IPS-11a (cell line): Measurements from ENCODE around the gene NUP205.
"Not testable (repeated sequence)": the region's sequence is repeated elsewhere in the genome, so short reads cannot be mapped to it uniquely, and the experiment has no call there.

ENCODE experiments used
- H3K4me3 ChIP-seq: one replicate; pipeline ENCODE4 v1.5.1; 2013; ENCODE audit warnings: low read depth, low read length, control low read depth

NUP205 gene

DNA sequence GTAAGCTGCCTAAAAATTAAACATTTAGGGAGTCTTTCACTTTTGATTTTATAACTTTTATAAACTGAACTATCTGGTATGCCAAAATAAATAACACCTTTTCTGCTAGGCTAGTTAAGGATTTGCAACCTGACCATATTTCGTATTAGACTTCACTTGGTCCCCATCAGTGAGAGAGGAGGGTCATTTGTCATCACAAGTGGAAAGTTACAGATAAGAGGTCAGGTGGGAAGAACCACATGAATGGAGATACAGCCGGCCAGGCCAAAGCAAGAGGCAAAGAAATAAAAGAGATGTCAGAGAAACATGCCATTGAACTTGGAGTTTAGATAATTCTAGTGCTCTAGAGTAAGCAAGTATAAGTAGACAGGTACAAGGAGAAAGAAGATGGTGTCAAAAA lies 60.1 kb downstream of the NUP205 start:
- no peak overlapping the region for H3K4me3 ChIP-seq

DNA sequence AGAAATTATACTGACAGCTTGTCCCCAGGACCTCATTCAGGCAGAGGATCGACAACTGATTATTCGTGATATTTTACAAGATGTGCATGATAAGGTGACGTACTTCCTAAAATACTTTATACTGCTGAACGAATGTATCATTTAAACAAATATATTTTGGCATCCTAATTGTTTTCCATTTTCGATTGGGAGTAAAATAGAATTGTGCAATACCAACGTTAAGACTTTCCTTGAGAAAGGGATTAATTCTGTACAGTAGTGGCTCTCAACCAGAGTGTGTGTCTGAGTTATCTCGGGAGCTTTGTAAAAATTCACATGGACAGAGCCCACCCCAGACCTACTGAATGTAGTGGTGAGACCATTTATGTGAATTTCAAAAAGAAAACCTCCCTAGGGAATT lies 60.8 kb downstream of the NUP205 start:
- H3K4me3 ChIP-seq = no peak overlapping the region

DNA sequence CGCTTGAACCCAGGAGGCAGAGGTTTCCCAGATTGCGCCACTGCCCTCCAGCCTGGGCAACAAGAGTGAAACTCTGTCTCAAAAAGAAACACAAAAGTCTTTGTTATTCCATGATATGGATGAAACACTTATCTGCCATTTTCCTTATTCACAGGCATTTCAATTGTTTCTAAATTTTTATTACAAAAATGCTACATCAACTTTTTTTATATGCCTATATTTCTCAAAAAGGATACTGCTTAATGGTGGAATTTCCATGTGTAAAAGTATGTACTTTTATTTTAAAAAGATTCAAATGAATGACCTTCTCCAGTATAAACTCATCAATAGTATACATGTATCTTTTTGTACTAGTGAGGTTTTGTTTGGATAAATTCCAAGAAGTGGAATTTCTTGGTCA lies 62.7 kb downstream of the NUP205 start:
- no peak overlapping the region for H3K4me3 ChIP-seq

GRCh38 chr7:135620980-135621850 lies 63.5 kb downstream of the NUP205 start:
- no peak overlapping the region for H3K4me3 ChIP-seq

DNA sequence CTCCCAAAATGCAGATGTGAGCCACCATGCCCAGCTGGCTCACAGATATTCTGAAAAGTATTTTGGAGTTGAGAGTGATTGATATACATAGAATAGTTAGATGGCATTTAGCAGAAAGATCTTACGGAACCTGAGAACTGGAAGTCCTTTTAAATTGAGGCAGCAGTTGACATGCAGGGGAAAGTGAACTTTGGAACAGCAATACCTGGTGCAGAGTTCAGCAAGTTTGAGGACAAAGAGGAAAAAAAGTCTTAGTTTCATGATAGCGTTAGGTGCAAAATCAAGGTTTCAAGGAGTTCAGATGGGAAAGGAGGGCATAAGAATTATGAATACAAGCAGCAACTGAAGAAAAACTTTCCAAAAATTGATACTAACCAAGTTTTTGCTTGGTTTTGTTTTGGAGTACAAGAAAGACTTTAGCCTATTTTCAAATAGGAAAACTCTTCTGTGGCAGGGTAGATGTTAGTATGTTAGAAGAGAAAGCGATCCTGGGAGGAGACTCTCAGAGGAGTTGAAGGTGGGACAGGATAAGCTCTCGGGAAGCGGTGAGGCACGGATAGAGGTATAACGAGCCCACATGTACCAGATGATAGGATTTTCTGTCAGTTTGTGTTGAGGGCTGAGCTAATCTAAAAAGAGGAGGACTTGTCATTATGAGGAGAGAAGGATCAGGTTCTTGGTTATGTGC lies 76.6 kb downstream of the NUP205 start:
- H3K4me3 ChIP-seq = no peak overlapping the region

DNA sequence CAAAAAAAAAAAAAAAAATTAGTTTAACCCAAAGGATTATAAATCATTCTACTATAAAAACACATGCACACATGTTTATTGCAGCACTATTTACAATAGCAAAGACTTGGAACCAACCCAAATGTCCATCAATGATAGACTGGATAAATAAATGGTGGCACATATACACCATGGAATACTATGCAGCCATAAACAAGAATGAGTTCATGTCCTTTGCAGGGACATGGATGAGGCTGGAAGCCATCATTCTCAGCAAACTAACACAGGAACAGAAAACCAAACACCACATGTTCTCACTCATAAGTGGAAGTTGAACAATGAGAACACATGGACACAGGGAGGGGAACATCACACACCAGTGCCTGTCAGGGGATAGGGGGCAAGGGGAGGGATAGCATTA lies 82.0 kb downstream of the NUP205 start:
- H3K4me3 ChIP-seq = not testable (repeated sequence)

DNA sequence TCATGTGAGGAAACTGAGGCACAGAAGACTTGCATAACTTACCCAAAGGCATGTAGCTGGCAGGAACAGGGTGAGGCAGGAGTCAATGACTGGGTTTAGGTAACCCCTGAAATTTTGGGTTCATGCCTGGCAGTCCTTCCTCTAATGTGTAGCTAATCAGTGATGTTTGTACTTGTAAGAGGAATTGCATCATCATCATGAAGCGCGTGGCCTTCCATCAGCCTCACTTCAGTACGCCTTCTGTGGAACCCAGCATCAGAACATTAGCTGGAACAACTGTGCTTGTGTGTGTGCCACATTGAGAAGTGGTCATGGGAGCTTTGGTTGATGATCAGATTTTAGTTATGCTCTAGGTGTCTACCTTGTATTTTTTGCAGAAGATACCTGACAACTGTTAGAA lies 86.4 kb downstream of the NUP205 start:
- no peak overlapping the region for H3K4me3 ChIP-seq

- H3K4me3 ChIP-seq = no peak overlapping the region
These were observed 87.0 kb downstream of the NUP205 start for GRCh38 chr7:135644729-135645128.

GRCh38 chr7:135645296-135645904 lies 87.7 kb downstream of the NUP205 start:
- no peak overlapping the region for H3K4me3 ChIP-seq

GRCh38 chr7:135647755-135648154 lies 90.0 kb downstream of the NUP205 start:
- H3K4me3 ChIP-seq = no peak overlapping the region

- no peak overlapping the region for H3K4me3 ChIP-seq
These were observed 90.5 kb downstream of the NUP205 start for GRCh38 chr7:135648235-135648634.

DNA sequence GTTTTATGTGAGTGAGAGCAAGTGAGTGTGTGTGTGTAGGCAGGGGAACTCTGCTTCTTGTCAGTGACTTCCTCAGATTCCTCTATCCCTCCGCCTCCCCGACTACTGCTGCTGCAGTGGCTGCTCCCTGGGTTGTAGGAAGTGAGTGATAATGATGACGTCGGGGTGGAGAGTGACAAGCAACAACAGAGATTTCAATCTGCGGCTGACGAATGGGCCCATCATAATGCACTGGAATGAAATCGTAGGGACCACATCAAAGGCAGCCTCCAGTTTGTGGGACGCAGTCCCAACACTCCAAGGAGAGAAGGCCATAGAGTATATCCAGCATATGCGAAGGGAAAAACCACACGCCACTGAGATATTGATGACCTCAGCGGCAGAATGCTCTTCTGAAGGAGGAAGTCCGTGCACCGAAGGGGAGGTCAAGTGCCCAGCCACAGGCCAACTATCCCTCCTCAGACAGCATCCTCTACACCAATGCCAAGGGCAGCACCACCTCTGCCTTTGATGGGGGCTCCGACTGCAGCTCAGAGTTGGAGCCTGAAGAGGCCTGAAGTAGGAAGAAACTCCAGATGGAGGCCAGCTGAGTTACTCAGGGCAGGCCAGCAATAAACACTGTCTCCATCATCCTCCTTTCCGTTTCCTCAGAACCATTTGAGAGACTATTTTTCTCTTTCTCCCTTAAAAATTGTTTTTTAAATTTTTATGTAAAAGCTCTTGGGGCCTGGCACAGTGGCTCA lies 93.3 kb downstream of the NUP205 start:
- H3K4me3 ChIP-seq = no peak overlapping the region

DNA sequence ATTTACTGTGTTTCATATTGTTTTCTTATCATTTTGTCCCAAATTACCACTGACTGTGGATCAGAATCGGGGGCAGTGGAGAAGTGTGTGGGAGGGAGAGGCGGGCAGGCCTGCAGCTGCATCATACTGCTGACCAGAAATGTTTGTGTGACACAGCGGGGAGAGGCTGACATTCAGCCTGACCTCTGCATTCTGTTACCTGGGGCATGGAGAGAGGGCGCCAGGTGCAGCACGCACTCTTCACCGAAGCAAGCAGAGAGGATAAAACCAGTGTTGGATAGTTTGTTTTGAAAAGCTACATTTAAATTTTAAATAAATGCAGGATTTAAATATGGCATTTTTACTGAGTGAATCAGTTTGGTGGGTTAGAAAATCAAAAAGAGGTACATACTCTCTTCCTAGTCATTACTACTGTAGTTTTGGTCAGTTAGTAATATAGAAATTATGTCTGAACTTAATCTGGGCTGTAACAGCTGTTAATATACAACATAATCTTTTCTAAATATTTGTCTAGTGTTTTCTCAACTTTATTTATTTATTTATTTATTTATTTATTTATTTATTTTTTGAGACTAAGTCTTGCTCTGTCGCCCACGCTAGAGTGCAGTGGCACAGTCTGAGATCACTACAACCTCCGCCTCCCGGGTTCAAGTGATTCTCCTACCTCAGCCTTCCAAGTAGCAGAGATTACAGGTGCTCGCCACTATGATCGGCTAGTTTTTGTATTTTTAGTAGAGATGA lies 95.8 kb downstream of the NUP205 start:
- H3K4me3 ChIP-seq = no peak overlapping the region

GRCh38 chr7:135658564-135658963 lies 100.8 kb downstream of the NUP205 start:
- no peak overlapping the region for H3K4me3 ChIP-seq

GRCh38 chr7:135659159-135659846 lies 101.6 kb downstream of the NUP205 start:
- H3K4me3 ChIP-seq = no peak overlapping the region

DNA sequence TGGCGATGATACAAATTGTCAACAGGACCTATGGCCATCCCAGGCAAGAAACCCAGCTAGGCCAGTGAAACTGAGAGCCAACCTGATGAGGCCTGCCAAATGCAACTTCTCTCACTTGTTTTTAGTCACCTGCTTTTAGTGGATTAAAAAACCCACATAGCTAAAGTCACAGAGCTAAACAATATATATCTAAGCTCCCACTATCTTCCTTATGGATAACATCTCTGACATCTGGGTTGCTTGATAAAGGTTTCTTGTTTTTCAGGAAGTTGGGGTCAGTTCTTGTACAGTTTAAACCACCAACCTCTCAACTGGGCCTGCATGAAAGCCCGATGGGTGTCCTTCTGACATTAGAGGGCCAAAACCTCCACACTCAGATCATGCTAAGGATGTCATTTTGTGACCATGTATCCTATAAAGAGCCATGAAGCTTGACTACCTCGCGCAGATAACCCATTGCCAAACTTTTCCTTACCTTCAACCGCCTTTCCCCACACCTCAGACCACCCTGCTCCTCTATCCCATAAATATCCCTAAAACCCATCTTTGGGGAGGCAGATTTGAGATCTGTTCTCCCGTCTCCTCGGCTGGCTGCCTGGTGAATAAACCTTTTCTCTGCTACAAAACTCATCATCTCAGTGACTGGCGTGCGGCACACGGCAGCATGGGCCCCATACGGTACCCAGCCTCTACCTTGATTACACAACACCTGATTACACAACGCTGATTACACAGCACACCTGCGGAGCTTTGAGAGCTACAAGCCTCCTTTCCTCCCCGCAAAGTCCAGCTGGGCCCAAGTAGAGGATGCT lies 103.8 kb downstream of the NUP205 start:
- peak overlapping the region; percentile 97 for H3K4me3 ChIP-seq

GRCh38 chr7:135662123-135662372 lies 104.3 kb downstream of the NUP205 start:
- H3K4me3 ChIP-seq = peak overlapping the region; percentile 97

DNA sequence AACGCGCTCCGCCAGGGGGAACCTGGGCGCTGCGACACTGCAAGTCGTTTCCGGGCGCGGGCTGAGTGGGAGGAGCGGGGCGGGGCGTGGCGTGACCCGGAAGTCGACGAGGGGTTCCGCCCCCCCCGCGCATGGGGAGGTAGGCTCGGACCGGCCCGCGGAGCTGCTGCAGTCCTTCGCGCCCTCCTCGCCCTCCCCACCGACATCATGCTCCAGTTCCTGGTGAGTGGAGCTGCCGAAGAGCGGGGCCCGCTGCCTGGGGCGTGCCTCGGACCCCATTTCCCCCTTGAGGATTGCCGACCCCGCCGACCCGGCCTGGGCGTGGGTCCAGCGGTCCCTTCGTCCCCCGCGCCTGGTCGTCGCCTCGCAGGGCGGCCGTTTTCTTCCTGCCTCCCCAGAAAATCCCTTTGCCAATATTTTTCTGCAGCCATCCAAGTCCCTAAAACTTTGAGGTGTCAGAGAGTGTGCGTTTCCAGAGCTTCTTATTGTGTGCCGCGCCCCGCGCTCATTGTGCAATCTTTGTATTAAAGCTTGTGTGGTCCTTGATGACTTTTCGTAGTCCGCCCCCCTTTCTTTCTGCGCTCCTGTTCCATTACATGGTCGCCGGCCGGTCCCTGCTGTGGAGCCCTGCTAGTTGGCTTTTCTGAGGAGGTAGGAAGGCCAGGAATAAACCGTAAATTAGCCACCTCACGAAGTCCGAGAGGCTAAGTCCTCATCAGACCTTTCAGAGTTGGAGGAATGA lies 104.8 kb downstream of the NUP205 start, which contains the start of gene STMP1:
Gene STMP1 (plus strand): TSS at position 142 of the 742 bp plus-strand sequence.
- H3K4me3 ChIP-seq = peak within 1 kb of the TSS; percentile 97
